GM12878 (cell line): ENCODE measurements around the gene IRAG1.

Experiments
- BCL11A ChIP-seq: IDR thresholded peaks from 2 replicates; pipeline ENCODE4 v1.6.1; 2011; ENCODE audit warnings: low read depth, low read length
- BRCA1 ChIP-seq: IDR thresholded peaks from 2 replicates; pipeline ENCODE4 v1.6.1; 2011; ENCODE audit warnings: low read depth, low read length, improper control_type of control experiment
- CEBPB ChIP-seq, 2 experiments: fragments of 150-350 bp in 1 of 2; IDR thresholded peaks; 2 replicates each; pipeline ENCODE4 v1.6.1; 2012 to 2014; ENCODE audit warnings: low read depth in 2 of 2, low read length in 2 of 2, borderline replicate concordance in 1 of 2, inconsistent platforms in 1 of 2
- CREB1 ChIP-seq: IDR thresholded peaks from 2 replicates; pipeline ENCODE4 v1.6.1; 2012; ENCODE audit warnings: low read depth, mild to moderate bottlenecking, inconsistent platforms
- ESRRA ChIP-seq: IDR thresholded peaks from 2 replicates; pipeline ENCODE4 v1.6.1; 2012; ENCODE audit warnings: mild to moderate bottlenecking, low read length, improper control_type of control experiment

GRCh38 chr11:10735481-10736475, 42.2 kb upstream of the IRAG1 start:
- TF ChIP-seq BRCA1 (no peak), ESRRA (no peak), BCL11A (no peak), CREB1 (no peak), CEBPB (IDR thresholded peaks at IDR 0.05; ENCODE audit: borderline replicate concordance in 1 of 2, low read depth in 2 of 2, low read length in 2 of 2) (no peak)
